ENCODE measurements around the gene ASAP3. TPM values are rescaled to one million over a fixed set of nuclear protein-coding genes. Genes with fewer than 3 reads are reported as not detected.

The ASAP3 gene
- total RNA-seq, 1 donor, result 1.1 TPM

Other genes starting within 250 kb of the ASAP3 start
- gene HNRNPR, start 139.9 kb downstream of the ASAP3 start, total RNA-seq, result 37.4 TPM
- 6.5 TPM for gene ZNF436, start 114.3 kb downstream of the ASAP3 start, total RNA-seq
- gene TCEA3, start 59.4 kb downstream of the ASAP3 start, total RNA-seq, result not detected
- gene E2F2, start 47.1 kb upstream of the ASAP3 start, total RNA-seq, result 2.4 TPM
- gene ID3, start 75.3 kb upstream of the ASAP3 start, total RNA-seq, result 186 TPM
- gene RPL11, start 207.6 kb upstream of the ASAP3 start, total RNA-seq, result 846 TPM